Caco-2 (cell line): ENCODE results near the gene NIM1K. TPM values are rescaled to one million over a fixed set of nuclear protein-coding genes. Genes with fewer than 3 reads are reported as not detected.

Experiments
- BruUV-seq: library from RNA; stranded (reverse); fragments of 400-500 nt; replicated peaks from 2 replicates; lab custom pipeline; 2021; lab: Mats Ljungman, UMichigan
- CTCF ChIA-PET: fragments of 300-600 bp; sonication (Branson Sonifier 250); formaldehyde crosslinking; loops from one replicate; lab custom pipeline; 2022; ENCODE audit warnings: antibody characterized with exemption; lab: Charles Lee
- POLR2A ChIA-PET: fragments of 300-600 bp; sonication (Branson Sonifier 250); formaldehyde crosslinking; loops from one replicate; lab custom pipeline; 2022; ENCODE audit warnings: antibody characterized with exemption; lab: Charles Lee
- DNase-seq, 2 experiments: peaks; one replicate each; pipeline versions ENCODE4 v3.0.0 to v3.0.0-alpha.2; 2020 to 2022
- H3K27me3 ChIP-seq: replicated peaks from 2 replicates; pipeline ENCODE4 v1.6.0; 2011; ENCODE audit warnings: low read length; ENCODE audit not compliant: control insufficient read depth, insufficient read depth
- H3K36me3 ChIP-seq: 2 replicates; pipeline ENCODE4 v1.5.1; 2011; ENCODE audit warnings: low read length; ENCODE audit not compliant: control insufficient read depth, insufficient read depth
- H3K4me1 ChIP-seq: fragments of 250-450 bp; sonication (Bioruptor Pico); 2 replicates; pipeline ENCODE4 v1.5.1; 2020; ENCODE audit warnings: mild to moderate bottlenecking
- H3K4me3 ChIP-seq: 2 replicates; pipeline ENCODE4 v1.5.1; 2011; ENCODE audit warnings: low read depth, mild to moderate bottlenecking, control low read depth, low read length
- H3K9me3 ChIP-seq: fragments of 250-450 bp; sonication (Bioruptor Pico); 2 replicates; pipeline ENCODE4 v1.5.1; 2020; ENCODE audit warnings: mild to moderate bottlenecking, moderate library complexity
- H3K27ac Mint-ChIP-seq: one replicate; pipeline ENCODE4 v1.8.0; 2022; ENCODE audit warnings: mixed read lengths; ENCODE audit not compliant: unreplicated experiment
- H3K27me3 Mint-ChIP-seq: one replicate; pipeline ENCODE4 v1.8.0; 2022; ENCODE audit warnings: mixed read lengths; ENCODE audit not compliant: insufficient read depth, unreplicated experiment
- H3K36me3 Mint-ChIP-seq: one replicate; pipeline ENCODE4 v1.8.0; 2022; ENCODE audit warnings: mild to moderate bottlenecking, mixed read lengths; ENCODE audit not compliant: insufficient read depth, unreplicated experiment
- H3K4me1 Mint-ChIP-seq: one replicate; pipeline ENCODE4 v1.8.0; 2022; ENCODE audit warnings: low read depth, mixed read lengths; ENCODE audit not compliant: unreplicated experiment
- H3K4me3 Mint-ChIP-seq: one replicate; pipeline ENCODE4 v1.8.0; 2022; ENCODE audit warnings: mild to moderate bottlenecking, moderate library complexity, mixed read lengths; ENCODE audit not compliant: unreplicated experiment
- H3K9me3 Mint-ChIP-seq: one replicate; pipeline ENCODE4 v1.8.0; 2022; ENCODE audit warnings: mixed read lengths; ENCODE audit not compliant: unreplicated experiment
- CTCF ChIP-seq, 2 experiments: fragments of 200-600 bp in 1 of 2; IDR thresholded peaks; 1 replicate in 1 of 2; 2 replicates in 1 of 2; pipeline versions ENCODE4 v1.5.1 to v1.8.0; 2011 to 2022; ENCODE audit warnings: antibody characterized with exemption in 1 of 2, control low read depth in 1 of 2, inconsistent platforms in 1 of 2, low read depth in 1 of 2, low read length in 1 of 2, mild to moderate bottlenecking in 1 of 2, moderate library complexity in 1 of 2; ENCODE audit not compliant: insufficient read depth in 1 of 2, severe bottlenecking in 1 of 2, unreplicated experiment in 1 of 2
- intact Hi-C: fragments of 100-400 bp; cut with micrococcal nuclease; formaldehyde crosslinking; loops from one replicate; pipeline ENCODE4 v1.10.0; 2022; ENCODE audit not compliant: unreplicated experiment
- total RNA-seq: library from RNA; stranded (reverse); gene quantifications from 2 replicates; pipeline ENCODE4 v1.2.3, GENCODE V29; 2022

The NIM1K gene
- total RNA-seq, 1 experiment from 2014 or later = not detected

GRCh38 chr5:43155394-43156096 lies 36.5 kb upstream of the NIM1K start:
- intact Hi-C loops = loop anchor here (5.0 kb wide), 1 partner anchor 48 kb away; no protein-coding TSS in a partner anchor
- H3K9me3 ChIP-seq = no peaks in the 10 kb centered on the region
- no peaks in the 10 kb centered on the region for H3K27me3 ChIP-seq
- Mint-ChIP-seq H3K36me3 (peaks cover 57% of the 10 kb centered on the region), H3K4me1 (no peaks in the 10 kb centered on the region), H3K27ac (no peak overlapping the region), H3K9me3 (no peaks in the 10 kb centered on the region), H3K27me3 (no peaks in the 10 kb centered on the region), H3K4me3 (no peak overlapping the region)
- H3K4me3 ChIP-seq = no peak overlapping the region
- BruUV-seq = no TSS peak
- no peak for TF ChIP-seq CTCF (IDR thresholded peaks at IDR 0.05; ENCODE audit: insufficient read depth in 1 of 2, low read depth in 1 of 2, low read length in 1 of 2, severe bottlenecking in 1 of 2, unreplicated experiment in 1 of 2)
- POLR2A ChIA-PET = interaction anchor here (0.5 kb wide), 1 partner anchor 34 kb away, joined by 4 read pairs; no protein-coding TSS in a partner anchor
- CTCF ChIA-PET = interaction anchor here (1.0 kb wide), 1 partner anchor 34 kb away, joined by 7 read pairs; the partner anchor contains the start of gene ZNF131
- no peaks in the 10 kb centered on the region for H3K4me1 ChIP-seq
- no peaks in the 10 kb centered on the region; the same call in 1 of the 2 replicates for H3K36me3 ChIP-seq
- DNase-seq = peak in 1 of 2 experiments; percentile 4

- TF ChIP-seq CTCF (IDR thresholded peaks at IDR 0.05; ENCODE audit: insufficient read depth in 1 of 2, low read depth in 1 of 2, low read length in 1 of 2, severe bottlenecking in 1 of 2, unreplicated experiment in 1 of 2) = no peak
- peaks cover 59% of the 10 kb centered on the region for H3K36me3 Mint-ChIP-seq
- no peaks in the 10 kb centered on the region for H3K4me1 Mint-ChIP-seq
- POLR2A ChIA-PET = no interaction called here
- no TSS peak for BruUV-seq
- Histone ChIP-seq H3K4me1 (no peaks in the 10 kb centered on the region), H3K4me3 (no peak overlapping the region), H3K9me3 (no peaks in the 10 kb centered on the region), H3K36me3 (no peaks in the 10 kb centered on the region; the same call in 1 of the 2 replicates), H3K27me3 (no peaks in the 10 kb centered on the region)
- H3K9me3 Mint-ChIP-seq = no peaks in the 10 kb centered on the region
- no peak for DNase-seq
- H3K4me3 Mint-ChIP-seq = no peak overlapping the region
- H3K27me3 Mint-ChIP-seq = no peaks in the 10 kb centered on the region
- no peak overlapping the region for H3K27ac Mint-ChIP-seq
- CTCF ChIA-PET = no interaction called here
- intact Hi-C loops = loop anchor here (5.0 kb wide), 1 partner anchor 49 kb away; no protein-coding TSS in a partner anchor
Observed at GRCh38 chr5:43156388-43156787, 35.6 kb upstream of the NIM1K start.

- CTCF ChIA-PET = no interaction called here
- H3K27me3 Mint-ChIP-seq = no peaks in the 10 kb centered on the region
- Histone ChIP-seq H3K4me3 (no peak overlapping the region), H3K4me1 (no peaks in the 10 kb centered on the region), H3K9me3 (no peaks in the 10 kb centered on the region), H3K36me3 (no peaks in the 10 kb centered on the region; the same call in 1 of the 2 replicates), H3K27me3 (no peaks in the 10 kb centered on the region)
- H3K9me3 Mint-ChIP-seq = no peaks in the 10 kb centered on the region
- BruUV-seq = no TSS peak
- POLR2A ChIA-PET = no interaction called here
- H3K4me3 Mint-ChIP-seq = no peak overlapping the region
- H3K27ac Mint-ChIP-seq = no peak overlapping the region
- intact Hi-C loops = loop anchor here (5.0 kb wide), 1 partner anchor 50 kb away; no protein-coding TSS in a partner anchor
- H3K4me1 Mint-ChIP-seq = no peaks in the 10 kb centered on the region
- DNase-seq = no peak
- no peak for TF ChIP-seq CTCF (IDR thresholded peaks at IDR 0.05; ENCODE audit: insufficient read depth in 1 of 2, low read depth in 1 of 2, low read length in 1 of 2, severe bottlenecking in 1 of 2, unreplicated experiment in 1 of 2)
- peaks cover 62% of the 10 kb centered on the region for H3K36me3 Mint-ChIP-seq
Observed at GRCh38 chr5:43157068-43157467, 35.0 kb upstream of the NIM1K start.
